ENCODE measurements around the gene ADAMTS9.
A peak's percentile ranks its signal among the peaks of the same experiment; 100 is the strongest.

- TF ChIP-seq POLR2AphosphoS5 (IDR thresholded peaks at IDR 0.05) = peak; percentile 52 to 87
- TF ChIP-seq POLR2A (IDR thresholded peaks at IDR 0.05) = no peak
- no peak for TF ChIP-seq CTCF (IDR thresholded peaks at IDR 0.05)
These were observed 70.8 kb downstream of the ADAMTS9 start for GRCh38 chr3:64616953-64617352.

All from upper lobe of left lung (tissue), 4 donors.